Renal cortical epithelial cell (primary cell): ENCODE results near the gene GRAMD2A. TPM values are rescaled to one million over a fixed set of nuclear protein-coding genes. Genes with fewer than 3 reads are reported as not detected.
A peak's percentile ranks its signal among the peaks of the same experiment; 100 is the strongest.

ENCODE experiments used
- DNase-seq: peaks from one replicate; pipeline ENCODE4 v3.0.0-alpha.2; 2011; ENCODE audit warnings: low read depth
- total RNA-seq: library from RNA; depleted of rRNA; stranded (reverse); fragments of >200 nt; gene quantifications from 2 replicates; pipeline ENCODE4 v1.2.3, GENCODE V29; 2014

GRAMD2A gene
- 0.52 and 1.8 TPM in 2 replicates for total RNA-seq

DNA sequence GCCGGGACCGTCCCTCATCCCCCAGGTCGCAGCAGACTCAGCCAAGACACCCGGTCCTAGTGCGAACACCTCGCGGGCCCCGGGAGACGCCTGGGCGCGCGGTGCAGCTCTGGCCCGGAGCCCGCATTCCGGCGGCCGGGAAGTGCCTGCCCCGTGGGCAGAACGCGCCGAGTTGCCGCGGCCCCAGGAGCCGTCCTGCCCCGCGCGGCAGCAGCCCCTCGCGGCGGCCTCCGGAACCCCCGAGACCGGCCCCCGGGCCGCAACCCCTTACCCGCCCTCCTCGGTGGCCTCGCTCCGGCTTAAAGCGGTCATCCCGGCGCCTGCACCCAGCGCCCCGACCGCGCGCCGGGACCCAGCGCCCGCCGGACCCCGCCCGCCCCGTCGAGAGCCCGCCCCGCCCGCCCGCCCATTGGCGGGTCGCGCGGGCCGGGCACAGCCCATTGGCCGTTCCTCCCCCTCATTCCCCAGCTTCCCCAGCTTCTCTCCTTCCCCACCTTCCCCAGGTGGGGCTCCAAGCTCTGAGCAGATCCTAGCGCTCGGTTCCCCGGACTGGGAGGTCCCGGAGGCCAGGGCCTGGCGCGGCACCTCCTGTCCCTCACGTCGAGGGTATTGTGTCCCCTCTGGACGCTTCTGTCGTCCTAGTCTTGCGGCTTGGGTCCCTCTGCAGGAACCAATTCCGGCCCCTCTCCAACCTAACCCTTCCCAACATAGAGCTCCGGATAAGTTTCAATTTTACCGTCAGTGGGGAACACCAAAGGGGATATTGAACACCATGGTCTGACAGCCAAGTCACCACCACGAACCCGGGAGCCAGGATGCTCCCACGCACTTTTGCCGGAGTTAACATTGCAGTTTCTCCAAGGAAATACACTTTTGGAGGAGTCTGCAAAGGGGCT, at the start of gene GRAMD2A:
Gene GRAMD2A (minus strand): TSS at position 328 of the 896 bp plus-strand sequence.
- DNase-seq, result peak; percentile 46

DNA sequence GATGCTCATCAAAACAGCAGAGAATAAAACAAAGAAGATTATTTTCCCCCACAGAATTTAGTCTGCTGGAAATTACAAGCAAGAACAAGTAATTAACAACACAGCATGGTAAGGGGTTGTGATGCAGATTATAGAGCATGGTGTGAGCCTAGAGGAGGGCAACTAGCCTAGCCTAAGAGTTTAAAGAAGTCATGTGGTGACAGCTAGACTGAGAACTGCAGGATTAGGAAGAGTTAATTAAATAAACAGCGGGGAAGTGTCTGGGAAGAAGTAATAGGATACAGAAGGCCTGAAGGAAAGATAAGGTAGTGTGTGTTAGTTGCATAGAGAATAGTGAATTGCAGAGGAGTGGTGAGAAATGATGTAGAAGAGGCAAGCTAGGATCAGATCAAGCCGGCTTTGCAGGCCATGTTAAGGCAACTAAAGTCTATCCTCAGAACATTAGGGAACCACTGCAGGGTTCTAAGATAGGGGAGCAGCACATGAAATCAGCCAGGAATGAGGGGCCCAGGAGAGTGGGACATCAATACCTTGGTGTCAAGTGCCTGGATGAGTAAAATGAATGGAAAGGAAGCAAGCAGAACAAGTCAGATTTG, 45.3 kb upstream of the GRAMD2A start:
- DNase-seq, result no peak

GRCh38 chr15:72239652-72240051, 42.1 kb upstream of the GRAMD2A start:
- no peak for DNase-seq

DNA sequence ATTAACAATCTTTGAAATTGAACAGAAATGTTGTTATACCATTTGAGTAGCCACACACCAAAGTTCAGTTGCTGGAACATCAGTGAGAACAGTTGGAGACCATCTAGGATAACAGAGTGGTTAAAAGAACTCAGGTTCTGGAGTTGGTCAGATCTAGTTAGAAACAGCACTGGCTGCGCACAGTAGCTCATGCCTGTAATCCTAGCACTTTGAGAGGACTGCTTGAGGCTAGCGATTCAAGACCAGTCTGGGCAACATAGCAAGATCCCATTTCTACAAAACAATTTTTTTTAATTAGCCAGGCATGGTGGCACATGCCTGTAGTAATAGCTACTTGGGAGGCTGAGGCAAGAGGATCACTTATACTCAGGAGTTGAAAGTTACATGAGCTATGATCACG, 41.0 kb upstream of the GRAMD2A start:
- DNase-seq, result no peak

- peak; percentile 33 for DNase-seq
Observed at GRCh38 chr15:72237853-72238224, 40.3 kb upstream of the GRAMD2A start.

GRCh38 chr15:72237029-72237852, 39.7 kb upstream of the GRAMD2A start:
- DNase-seq, result peak; percentile 97

DNA sequence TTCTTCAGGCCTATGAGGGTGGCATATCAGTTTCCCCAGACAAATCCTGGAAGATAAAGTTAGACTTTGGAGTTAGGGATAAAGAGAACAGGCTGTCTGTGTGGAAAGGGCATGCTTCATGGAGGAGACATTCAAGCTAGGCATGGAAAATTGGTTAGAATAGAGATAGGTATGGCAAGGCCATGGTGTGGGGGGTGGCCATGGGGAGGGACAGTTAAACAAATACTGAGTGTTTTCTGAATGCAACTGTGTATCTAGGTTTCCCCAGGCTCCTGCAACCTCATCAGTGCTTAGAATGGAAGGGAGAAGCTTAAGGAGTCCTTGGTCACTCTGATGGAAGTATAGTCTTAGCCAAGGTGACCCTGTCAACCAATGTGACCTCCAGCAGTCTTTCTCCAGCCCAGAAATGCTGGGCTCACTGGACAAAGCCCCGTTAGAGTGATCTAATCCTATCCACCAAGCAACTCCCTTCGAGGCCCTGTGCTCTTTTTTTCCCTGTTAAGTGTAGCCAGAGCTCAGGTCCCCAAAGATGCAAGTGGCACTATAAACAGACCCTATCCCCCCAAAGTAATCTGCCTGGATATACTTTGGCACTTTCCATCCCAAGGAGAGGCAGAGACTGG, 38.9 kb upstream of the GRAMD2A start:
- DNase-seq, result no peak

- peak; percentile 32 for DNase-seq
Observed at GRCh38 chr15:72235298-72235697, 37.7 kb upstream of the GRAMD2A start.

DNA sequence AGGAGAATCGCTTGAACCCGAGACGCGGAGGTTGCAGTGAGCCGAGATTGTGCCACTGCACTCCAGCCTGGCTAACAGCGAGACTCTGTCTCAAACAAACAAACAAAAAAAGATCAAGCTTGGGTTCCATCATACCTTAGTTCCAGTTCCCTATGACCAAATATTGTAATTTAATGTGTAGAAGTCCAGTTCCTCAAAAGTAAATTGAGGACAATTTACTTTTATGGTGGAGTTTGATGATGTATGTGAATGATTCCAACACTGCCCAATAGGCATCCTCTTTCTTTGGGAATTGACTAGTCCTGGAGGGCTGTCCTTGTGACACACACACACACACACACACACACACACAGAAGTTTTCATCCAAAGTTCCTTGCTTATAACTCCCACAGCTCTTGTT, 36.2 kb upstream of the GRAMD2A start:
- DNase-seq, result no peak

DNA sequence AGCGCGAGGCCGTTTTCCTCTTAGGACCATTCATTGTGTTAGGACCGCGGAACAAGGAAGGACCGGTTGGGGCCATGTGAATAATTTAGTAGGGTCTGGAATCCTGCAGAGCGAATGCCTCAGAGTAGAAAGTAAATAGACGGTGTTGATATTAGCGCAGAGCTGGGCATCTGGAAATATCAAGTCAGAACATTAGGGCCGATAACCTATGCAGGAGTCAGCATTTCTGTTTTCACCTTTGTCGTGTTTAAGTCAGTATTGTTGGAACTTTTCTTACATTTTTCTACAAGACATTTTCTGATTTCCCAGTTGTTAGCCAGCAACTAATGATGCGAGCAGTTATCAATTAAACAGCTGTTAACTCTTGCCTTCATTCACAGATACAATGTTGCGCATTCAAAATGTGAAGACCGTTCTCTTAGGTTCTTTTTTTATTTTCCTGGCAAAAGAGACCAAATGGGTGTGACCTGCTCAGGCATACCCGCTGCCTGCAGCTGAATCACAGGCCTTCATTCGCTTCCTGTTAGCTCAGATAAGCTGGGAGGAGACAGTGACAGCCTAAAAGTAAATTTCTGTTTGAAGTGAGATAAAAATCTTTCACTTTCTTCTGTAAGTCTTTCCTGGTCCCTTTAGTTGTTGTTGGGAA, 34.4 kb upstream of the GRAMD2A start:
- peak; percentile 78 for DNase-seq

GRCh38 chr15:72231066-72231832, 33.7 kb upstream of the GRAMD2A start, which contains the start of gene PKM:
Gene PKM, minus strand, starts transcription at chr15:72231190. Its CDS starts 12,093 bp downstream, at chr15:72219097.
- DNase-seq, result peak; percentile 86

- peak; percentile 65 for DNase-seq
Observed at GRCh38 chr15:72230197-72231065, 32.8 kb upstream of the GRAMD2A start.

DNA sequence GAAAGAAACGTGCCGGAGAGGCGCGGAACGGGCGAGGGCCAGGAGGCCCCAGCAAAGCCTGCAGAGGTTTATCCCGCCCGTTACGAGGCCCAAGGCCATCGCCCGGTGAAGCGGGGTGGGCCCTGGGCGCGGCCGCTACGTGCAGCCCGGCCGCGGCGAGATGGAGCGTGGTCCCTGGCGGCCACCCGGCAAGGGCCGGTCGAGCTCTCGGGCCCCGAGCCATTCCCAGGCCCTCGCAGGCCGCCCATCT, 32.3 kb upstream of the GRAMD2A start:
- DNase-seq, result no peak

DNA sequence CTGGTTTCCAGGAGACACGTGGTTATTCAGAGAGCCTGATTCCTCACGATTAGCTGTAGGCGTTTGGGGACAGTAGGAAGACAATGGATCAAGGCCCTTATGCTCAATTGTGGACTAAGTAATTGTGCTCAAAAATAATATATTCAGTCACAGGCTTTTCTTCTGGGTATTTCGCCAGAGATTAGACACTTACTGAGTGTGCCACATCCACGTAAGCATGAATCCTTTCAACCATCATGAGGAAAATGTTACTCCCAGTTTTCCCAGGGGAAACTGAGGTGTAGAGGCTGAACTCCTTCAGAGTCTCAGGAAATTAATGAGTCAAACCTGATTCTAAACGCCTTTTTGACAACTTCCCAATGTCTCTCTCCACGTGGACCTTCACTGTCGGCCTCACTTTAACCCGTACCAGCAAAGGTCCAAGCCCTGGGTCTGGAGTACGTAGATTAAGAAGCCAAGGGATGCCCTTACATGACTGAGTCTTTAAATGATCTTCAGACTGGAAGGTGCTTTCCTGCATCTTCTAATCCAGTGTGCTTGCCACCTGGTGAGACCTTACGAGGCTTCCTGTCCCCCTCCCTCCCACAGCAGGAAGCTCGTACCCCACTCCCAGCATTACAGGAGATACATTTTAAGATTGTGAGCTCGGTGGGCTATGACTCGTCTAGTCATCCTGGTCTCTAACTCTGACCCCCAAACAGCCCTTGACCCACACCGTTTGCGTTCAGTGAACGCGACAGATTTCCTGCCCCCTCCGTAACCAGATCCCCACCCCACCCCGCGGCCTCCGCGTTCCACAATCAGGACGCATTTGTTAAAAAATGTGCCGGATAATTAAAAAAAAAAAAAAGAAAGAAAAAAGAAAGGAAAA, 31.7 kb upstream of the GRAMD2A start:
- DNase-seq, result no peak

DNA sequence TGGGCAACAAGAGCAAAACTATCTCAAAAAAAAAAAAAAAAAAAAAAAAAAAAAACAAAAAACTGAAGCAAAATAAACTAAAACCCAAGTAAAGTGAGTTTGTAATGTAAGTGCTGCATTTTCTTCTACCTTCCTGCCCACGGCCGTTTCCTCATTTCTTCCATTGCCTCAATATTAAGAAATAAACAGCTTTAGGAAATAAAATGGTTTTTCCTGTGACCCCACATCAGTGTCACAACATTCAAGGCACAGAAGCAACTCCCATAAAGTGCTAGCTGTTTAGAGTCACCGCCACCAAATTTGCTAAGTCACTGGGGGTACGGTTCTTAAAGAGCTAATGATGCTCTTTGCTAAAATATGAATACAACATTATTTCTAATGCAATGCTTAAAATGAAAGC, 30.1 kb upstream of the GRAMD2A start:
- no peak for DNase-seq

GRCh38 chr15:72227192-72227586, 29.6 kb upstream of the GRAMD2A start:
- DNase-seq, result peak; percentile 90

- no peak for DNase-seq
Observed at GRCh38 chr15:72223278-72223677, 25.7 kb upstream of the GRAMD2A start.

DNA sequence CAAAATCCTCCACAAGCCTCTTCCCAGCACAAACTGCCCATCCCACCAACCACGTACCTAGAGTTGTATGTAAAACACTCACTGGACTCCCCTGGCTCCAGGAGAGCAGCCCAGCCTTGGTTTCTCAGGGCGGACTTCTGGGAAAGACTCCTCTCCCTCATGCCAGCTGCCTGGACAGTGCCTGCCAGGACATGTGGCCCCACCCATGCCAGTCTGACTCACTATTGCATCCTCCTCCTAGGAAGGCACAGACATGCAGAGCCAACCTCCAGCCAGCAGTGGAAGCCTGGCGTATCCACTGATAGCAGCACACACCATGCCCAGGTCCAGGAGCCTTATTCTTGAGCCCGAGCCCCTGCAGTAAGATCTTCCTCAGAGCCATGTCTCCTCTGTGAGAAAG, 24.8 kb upstream of the GRAMD2A start:
- peak; percentile 70 for DNase-seq

GRCh38 chr15:72220687-72221086, 23.1 kb upstream of the GRAMD2A start:
- DNase-seq, result no peak
